Umbilical cord (tissue), 2 donors: ENCODE data around the gene LHX3. TPM values are rescaled to one million over a fixed set of nuclear protein-coding genes. Genes with fewer than 3 reads are reported as not detected.

ENCODE experiments used
- DNase-seq: peaks from one replicate; pipeline ENCODE4 v3.0.0-alpha.2; 2015; ENCODE audit warnings: low spot score
- total RNA-seq: library from RNA; depleted of rRNA; stranded (reverse); fragments of >200 nt; gene quantifications from one replicate; pipeline ENCODE4 v1.2.3, GENCODE V29; 2014; ENCODE audit warnings: low replicate concordance; ENCODE audit not compliant: insufficient read depth

LHX3 gene
- total RNA-seq, 1 donor from 2014 or later: 0.24 TPM

- no peak for DNase-seq
Observed at GRCh38 chr9:136193127-136193890, 11.6 kb downstream of the LHX3 start.

- DNase-seq: no peak
Observed at GRCh38 chr9:136192289-136193126, 12.4 kb downstream of the LHX3 start.

- DNase-seq: no peak
Observed at GRCh38 chr9:136191960-136192286, 13.0 kb downstream of the LHX3 start.

- DNase-seq: no peak
Observed at GRCh38 chr9:136191099-136191959, 13.6 kb downstream of the LHX3 start.

- DNase-seq: no peak
Observed at GRCh38 chr9:136190656-136191055, 14.3 kb downstream of the LHX3 start.

- DNase-seq: no peak
Observed at GRCh38 chr9:136190237-136190601, 14.7 kb downstream of the LHX3 start.

- no peak for DNase-seq
Observed at GRCh38 chr9:136189394-136190236, 15.3 kb downstream of the LHX3 start.

- no peak for DNase-seq
Observed at GRCh38 chr9:136187683-136188586, 17.0 kb downstream of the LHX3 start.

GRCh38 chr9:136187197-136187596 lies 17.7 kb downstream of the LHX3 start:
- DNase-seq: no peak

- DNase-seq: no peak
Observed at GRCh38 chr9:136186386-136186785, 18.5 kb downstream of the LHX3 start.

- DNase-seq: no peak
Observed at GRCh38 chr9:136185596-136186366, 19.1 kb downstream of the LHX3 start.

- DNase-seq: no peak
Observed at GRCh38 chr9:136185066-136185465, 19.9 kb downstream of the LHX3 start.

GRCh38 chr9:136182850-136183422 lies 22.0 kb downstream of the LHX3 start:
- DNase-seq: no peak

- no peak for DNase-seq
Observed at GRCh38 chr9:136182420-136182787, 22.5 kb downstream of the LHX3 start.

GRCh38 chr9:136181784-136182419 lies 23.0 kb downstream of the LHX3 start:
- DNase-seq: no peak

GRCh38 chr9:136180586-136180985 lies 24.3 kb downstream of the LHX3 start:
- DNase-seq: no peak

GRCh38 chr9:136179761-136180160 lies 25.2 kb downstream of the LHX3 start:
- no peak for DNase-seq

- no peak for DNase-seq
Observed at GRCh38 chr9:136179101-136179616, 25.8 kb downstream of the LHX3 start.

GRCh38 chr9:136178773-136179075 lies 26.2 kb downstream of the LHX3 start:
- DNase-seq: no peak
